GM21515 (cell line): ENCODE data around the gene EIF3I.
"Not testable (repeated sequence)": the region's sequence is repeated elsewhere in the genome, so short reads cannot be mapped to it uniquely, and the experiment has no call there.

Experiments
- ATAC-seq: cut with Tn5 transposase; IDR thresholded peaks from one replicate; pipeline ENCODE4 v1.9.1; 2021; ENCODE audit not compliant: unreplicated experiment

Gene EIF3I

GRCh38 chr1:32231843-32232432 is 9.7 kb downstream of the EIF3I start:
- ATAC-seq, result no peak

- ATAC-seq, result no peak
These were observed 10.5 kb downstream of the EIF3I start for GRCh38 chr1:32232558-32233304.

GRCh38 chr1:32234792-32235191 is 12.6 kb downstream of the EIF3I start:
- ATAC-seq, result no peak

- ATAC-seq, result no peak
These were observed 17.1 kb downstream of the EIF3I start for GRCh38 chr1:32239337-32239736.

- no peak for ATAC-seq
These were observed 17.6 kb downstream of the EIF3I start for GRCh38 chr1:32239790-32240139.

GRCh38 chr1:32240140-32240951 is 18.1 kb downstream of the EIF3I start:
- no peak for ATAC-seq

GRCh38 chr1:32241001-32241763 is 19.0 kb downstream of the EIF3I start:
- ATAC-seq, result no peak

GRCh38 chr1:32242341-32242851 is 20.2 kb downstream of the EIF3I start:
- ATAC-seq, result no peak

- no peak for ATAC-seq
These were observed 24.7 kb downstream of the EIF3I start, which contains the start of gene FAM167B for GRCh38 chr1:32246888-32247273. Gene FAM167B, plus strand, starts transcription at chr1:32247222. Its CDS starts 200 bp downstream, at chr1:32247422.

- ATAC-seq, result no peak
These were observed 25.2 kb downstream of the EIF3I start for GRCh38 chr1:32247452-32247851.

GRCh38 chr1:32247983-32248889 is 26.0 kb downstream of the EIF3I start:
- ATAC-seq, result peak; percentile 29

- peak; percentile 61 for ATAC-seq
These were observed 27.8 kb downstream of the EIF3I start for GRCh38 chr1:32249831-32250525.

GRCh38 chr1:32250893-32251716 is 28.9 kb downstream of the EIF3I start, which contains the start of gene LCK:
Gene LCK, plus strand, starts transcription at chr1:32251265. Its CDS starts 23,065 bp downstream, at chr1:32274330.
- ATAC-seq, result no peak

GRCh38 chr1:32255072-32256071 is 33.2 kb downstream of the EIF3I start:
- ATAC-seq, result no peak

GRCh38 chr1:32256473-32257226 is 34.4 kb downstream of the EIF3I start:
- ATAC-seq, result no peak

- ATAC-seq, result no peak
These were observed 35.0 kb downstream of the EIF3I start for GRCh38 chr1:32257227-32257508.

GRCh38 chr1:32263236-32263593 is 41.0 kb downstream of the EIF3I start:
- ATAC-seq, result not testable (repeated sequence)
